Psoas muscle (tissue), 8 donors: ENCODE results near the gene CCDC90B. TPM values are rescaled to one million over a fixed set of nuclear protein-coding genes. Genes with fewer than 3 reads are reported as not detected.

Experiments
- ATAC-seq, 4 donors: fragments of 200-7000 bp; cut with Tn5 transposase; one replicate each; pipeline ENCODE4 v1.9.1; 2020; ENCODE audit warnings: moderate library complexity in 3 of 4, mild to moderate bottlenecking in 2 of 4
- DNase-seq, 2 donors: peaks; one replicate each; pipeline ENCODE4 v3.0.0-alpha.2; 2020
- H3K27ac ChIP-seq: fragments of 200-600 bp; one replicate; pipeline ENCODE4 v1.8.0; 2022
- H3K27me3 ChIP-seq, 3 donors: fragments of 200-600 bp in 1 of 3; one replicate each; pipeline versions ENCODE4 v1.6.1 to v1.8.0; 2013 to 2022; ENCODE audit warnings: low read length in 2 of 3, mild to moderate bottlenecking in 2 of 3, moderate library complexity in 1 of 3; ENCODE audit not compliant: insufficient read depth in 3 of 3
- H3K36me3 ChIP-seq, 2 donors: fragments of 200-600 bp in 1 of 2; one replicate each; pipeline versions ENCODE4 v1.6.1 to v1.8.0; 2013 to 2022; ENCODE audit warnings: low read depth in 1 of 2, mild to moderate bottlenecking in 1 of 2, moderate library complexity in 1 of 2; ENCODE audit not compliant: insufficient read depth in 1 of 2
- H3K4me1 ChIP-seq: fragments of 200-600 bp; one replicate; pipeline ENCODE4 v1.8.0; 2022
- H3K4me3 ChIP-seq: fragments of 200-600 bp; one replicate; pipeline ENCODE4 v1.8.0; 2022; ENCODE audit warnings: mild to moderate bottlenecking
- H3K9me3 ChIP-seq: fragments of 200-600 bp; one replicate; pipeline ENCODE4 v1.8.0; 2022
- CTCF ChIP-seq: fragments of 200-600 bp; IDR thresholded peaks from one replicate; pipeline ENCODE4 v1.8.0; 2022; ENCODE audit warnings: antibody characterized with exemption
- WGBS, 3 donors: extraction: QIAGEN DNeasy Blood & Tissue Kit; methylation state at CpG; one replicate each; pipeline versions ENCODE4 v1.1.6 to v1.1.7; 2013; 5-methylcytosine and 5-hydroxymethylcytosine counted together
- intact Hi-C, 2 donors: fragments of 100-400 bp; cut with DNase I; formaldehyde crosslinking; loops; one replicate each; pipeline versions ENCODE4 v1.11.0 to v1.14.2; 2022
- polyA plus RNA-seq, 3 donors: library from polyadenylated mRNA; stranded (reverse); fragments of 200-250 nt; gene quantifications; one replicate each; pipeline ENCODE4 v1.2.3, GENCODE V29; 2013
- total RNA-seq, 4 donors: library from RNA; stranded (reverse); fragmentation: NEBNext Ultra II Directional in 2 of 4; extraction: Animal tissue kit (Norgen Biotek cat#: 25700) in 2 of 4; gene quantifications; one replicate each; pipeline versions ENCODE4 v1.2.1 to v1.2.4, GENCODE V29; 2021 to 2023
- donor health status: healthy with polysubstance abuse.
- donor health status: DM: no; HTN: no; CAD: no; lungs with moderate emphysema.
- donor health status: Bipolar disorder and iron deficiency.
- donor health status: healthy.
- donor health status: DM: yes; HTN: yes; CAD: no.
- donor health status: DM: no; HTN: no; CAD: no.
- donor health status: DM: no; HTN: no; CAD: no.
- donor health status: DM: yes; HTN: yes; CAD: no.

Gene CCDC90B
- total and polyA plus RNA-seq, 7 donors, result 15.5 to 46.4 (median 27.5) TPM

GRCh38 chr11:83219095-83219494 lies 67.1 kb downstream of the CCDC90B start:
- WGBS, 3 donors, result 66 to 72% (median 71%) methylated on average over 8 of the region's 8 CpGs
- no peaks in the 10 kb centered on the region for H3K9me3 ChIP-seq
- intact Hi-C loops, result no loop called here
- no peak overlapping the region for H3K27ac ChIP-seq
- no peaks in the 10 kb centered on the region for H3K36me3 ChIP-seq
- H3K4me3 ChIP-seq, result no peak overlapping the region
- H3K27me3 ChIP-seq, result no peaks in the 10 kb centered on the region
- ATAC-seq (no peak), DNase-seq (no peak)
- peak; percentile 9 for TF ChIP-seq CTCF
- no peaks in the 10 kb centered on the region for H3K4me1 ChIP-seq

Other genes starting within 250 kb of the CCDC90B start
- gene RAB30, start 214.5 kb downstream of the CCDC90B start, total RNA-seq, result 10 to 100 TPM; 15.2 to 89.7 (median 37.6) TPM
- 10 to 100 TPM in 2 of 3 donors, 1 to 10 TPM in 1; 3.4 to 21.5 (median 13.7) TPM for gene RAB30, start 214.5 kb downstream of the CCDC90B start, polyA plus RNA-seq
- 10 to 100 TPM; 31.4 to 57.4 (median 47.3) TPM for gene PCF11, start 129.2 kb downstream of the CCDC90B start, total RNA-seq
- gene PCF11, start 129.2 kb downstream of the CCDC90B start, polyA plus RNA-seq, result 10 to 100 TPM; 19.2 to 29.6 (median 25.3) TPM
- gene ANKRD42, start 92.7 kb downstream of the CCDC90B start, total RNA-seq, result 1 to 10 TPM; 3.6 to 4.6 (median 3.7) TPM
- 1 to 10 TPM; 1.6 to 9.1 (median 3.0) TPM for gene ANKRD42, start 92.7 kb downstream of the CCDC90B start, polyA plus RNA-seq